GM12878 (cell line): Measurements from ENCODE around the gene SMIM10L1. TPM values are rescaled to one million over a fixed set of nuclear protein-coding genes. Genes with fewer than 3 reads are reported as not detected.
A peak's percentile ranks its signal among the peaks of the same experiment; 100 is the strongest.

ENCODE experiments used
- ATAC-seq: fragments of 200-7000 bp; cut with Tn5 transposase; 3 replicates; pipeline ENCODE4 v1.9.1; 2020; ENCODE audit warnings: mild to moderate bottlenecking, moderate library complexity
- BruUV-seq: library from RNA; stranded (reverse); fragments of 400-500 nt; replicated peaks from 2 replicates; lab custom pipeline; 2021; lab: Mats Ljungman, UMichigan
- CTCF ChIA-PET: fragments of 300-600 bp; sonication (Branson Sonifier 250); formaldehyde crosslinking; extraction: SDS; loops from one replicate; lab custom pipeline; 2021; ENCODE audit warnings: inconsistent platforms; lab: Yijun Ruan, JAX
- POLR2A ChIA-PET: fragments of 350-600 bp; formaldehyde crosslinking; extraction: SDS; loops from one replicate; lab custom pipeline; 2021; ENCODE audit warnings: inconsistent platforms; lab: Charles Lee
- RAD21 ChIA-PET: fragments of 300-600 bp; sonication (Branson Sonifier 250); formaldehyde crosslinking; loops from one replicate; lab custom pipeline; 2023; ENCODE audit warnings: antibody characterized with exemption; ENCODE audit not compliant: unreplicated experiment; lab: Charles Lee
- SMC1A ChIA-PET: fragments of 300-600 bp; sonication (Branson Sonifier 250); formaldehyde crosslinking; loops from one replicate; lab custom pipeline; 2023; ENCODE audit not compliant: unreplicated experiment, uncharacterized antibody; lab: Charles Lee
- DNase-seq: peaks from one replicate; pipeline ENCODE4 v3.0.0-alpha.2; 2011; ENCODE audit warnings: low read depth, low spot score
- FAIRE-seq: peaks from 3 replicates; lab custom pipeline; 2011; peaks lifted over from hg19 to GRCh38; lab: Jason Lieb, UNC
- H2AFZ ChIP-seq: 2 replicates; pipeline ENCODE4 v1.6.0; 2011; ENCODE audit warnings: low read depth, low read length, control low read depth; ENCODE audit not compliant: control insufficient read depth
- H3K27ac ChIP-seq: 2 replicates; pipeline ENCODE4 v1.5.1; 2011; ENCODE audit warnings: control low read depth; ENCODE audit not compliant: control insufficient read depth, insufficient read depth
- H3K27me3 ChIP-seq, 2 experiments: replicated peaks in 1 of 2; 2 replicates each; pipeline versions ENCODE4 v1.6.0 to v1.6.1; 2011; ENCODE audit warnings: low read length in 1 of 2; ENCODE audit not compliant: control insufficient read depth in 2 of 2, insufficient read depth in 2 of 2
- H3K36me3 ChIP-seq, 2 experiments: 2 replicates each; pipeline ENCODE4 v1.5.1; 2011; ENCODE audit warnings: low read length in 1 of 2; ENCODE audit not compliant: control insufficient read depth in 2 of 2, insufficient read depth in 2 of 2
- H3K4me1 ChIP-seq: 2 replicates; pipeline ENCODE4 v1.6.1; 2011; ENCODE audit warnings: mild to moderate bottlenecking, low read length, moderate library complexity, mixed read lengths; ENCODE audit not compliant: control insufficient read depth, insufficient read depth
- H3K4me2 ChIP-seq: 2 replicates; pipeline ENCODE4 v1.6.0; 2011; ENCODE audit warnings: control low read depth; ENCODE audit not compliant: control insufficient read depth, insufficient read depth
- H3K4me3 ChIP-seq: fragments of 200-600 bp; sonication (generic); 2 replicates; pipeline ENCODE4 v1.5.1; 2016
- H3K79me2 ChIP-seq: 2 replicates; pipeline ENCODE4 v1.6.0; 2011; ENCODE audit warnings: low read length; ENCODE audit not compliant: control insufficient read depth, insufficient read depth
- H3K9ac ChIP-seq: 2 replicates; pipeline ENCODE4 v1.8.0; 2011; ENCODE audit warnings: low read length, control low read depth, mixed read lengths; ENCODE audit not compliant: control insufficient read depth, insufficient read depth
- H3K9me3 ChIP-seq: replicated peaks from 3 replicates; pipeline ENCODE4 v1.5.1; 2011; ENCODE audit warnings: mild to moderate bottlenecking, low read length; ENCODE audit not compliant: control insufficient read depth, insufficient read depth
- H4K20me1 ChIP-seq: 2 replicates; pipeline ENCODE4 v1.6.0; 2011; ENCODE audit not compliant: control insufficient read depth, insufficient read depth
- HCFC1 ChIP-seq: fragments of 150-350 bp; IDR thresholded peaks from 2 replicates; pipeline ENCODE4 v1.6.1; 2014; ENCODE audit warnings: low read length
- WGBS: methylation state at CpG from one replicate; pipeline ENCODE4 v1.1.6; 2016; ENCODE audit warnings: low lambda C conversion rate; ENCODE audit not compliant: insufficient replicate concordance, insufficient coverage; ENCODE audit errors: missing lambda C conversion rate; 5-methylcytosine and 5-hydroxymethylcytosine counted together
- in situ Hi-C: fragments of 300-500 bp; cut with MboI; formaldehyde crosslinking; loops from 9 replicates; pipeline ENCODE4 v1.14.3; 2018; ENCODE audit warnings: mixed read lengths
- intact Hi-C: fragments of 100-400 bp; cut with micrococcal nuclease; formaldehyde crosslinking; loops from one replicate; pipeline ENCODE4 v1.14.2; 2022; ENCODE audit not compliant: unreplicated experiment
- polyA plus RNA-seq, 11 experiments: library from polyadenylated mRNA; depleted of rRNA in 4 of 11; unstranded in 6 of 11; stranded (reverse) in 5 of 11; fragments of >200 nt; fragmentation: Nextera tagmentation in 4 of 11; fragmentation: Illumina TruSeq in 1 of 11; extraction: Ambion mirVana in 4 of 11; extraction: Trizol in 1 of 11; gene quantifications; 1 replicate in 1 of 11; 2 replicates in 10 of 11; pipeline versions ENCODE4 v1.2.1 to v1.2.3, GENCODE V29; 2011 to 2016; ENCODE audit warnings: inconsistent platforms in 2 of 11, missing spikeins in 2 of 11, low read depth in 1 of 11
- total RNA-seq, 4 experiments: library from RNA; depleted of rRNA in 3 of 4; stranded (reverse); fragments of >200 nt in 3 of 4; fragmentation: Illumina TruSeq in 1 of 4; extraction: Trizol in 1 of 4; gene quantifications; 2 replicates each; pipeline versions ENCODE4 v1.2.1 to v1.2.3, GENCODE V29; 2013 to 2021
- TF ChIP-seq, protein P1 (sequence below): fragments of 450-650 bp; formaldehyde crosslinking; IDR thresholded peaks from 2 replicates; pipeline ENCODE4 v1.5.0; 2022; ENCODE audit warnings: mild to moderate bottlenecking, missing genetic modification characterization

The SMIM10L1 gene
- total and polyA plus RNA-seq, 10 of the 15 experiments (the other 5 are each of a cell fraction or from before 2014, with no cell fraction given): 3.3 to 10.5 (median 7.6) TPM

DNA sequence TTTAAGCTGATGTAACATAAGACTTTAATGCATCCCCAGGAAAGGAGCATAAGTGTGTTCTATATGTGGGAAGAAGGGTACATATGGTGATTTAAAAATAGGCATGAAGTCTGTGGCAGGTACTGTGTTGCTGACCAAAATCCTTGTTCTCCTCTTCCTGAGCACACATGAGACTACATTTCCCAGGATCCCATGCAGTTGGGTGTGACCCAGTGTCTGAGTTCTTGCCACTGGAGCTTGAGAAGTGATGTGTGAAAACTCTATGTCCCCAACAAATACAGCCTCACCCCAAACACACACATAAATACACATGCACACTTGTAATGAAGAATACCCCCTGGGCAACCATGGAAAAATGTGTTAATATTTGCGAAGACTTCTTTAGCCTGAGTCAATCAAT is 8.5 kb upstream of the SMIM10L1 start:
- no peak for FAIRE-seq
- POLR2A ChIA-PET: interaction anchor here (1.0 to 1.1 kb wide), 2 partner anchors 12 to 35 kb away, joined by 3 to 4 read pairs; no protein-coding TSS in a partner anchor

More for the DNA sequence above, 8.5 kb upstream of the SMIM10L1 start:
- in situ Hi-C loops: no loop called here
- no peaks in the 10 kb centered on the region for H4K20me1 ChIP-seq
- intact Hi-C loops: no loop called here
- BruUV-seq: no TSS peak
- H3K4me2 ChIP-seq: no peak overlapping the region
- TF ChIP-seq, protein P1, sequence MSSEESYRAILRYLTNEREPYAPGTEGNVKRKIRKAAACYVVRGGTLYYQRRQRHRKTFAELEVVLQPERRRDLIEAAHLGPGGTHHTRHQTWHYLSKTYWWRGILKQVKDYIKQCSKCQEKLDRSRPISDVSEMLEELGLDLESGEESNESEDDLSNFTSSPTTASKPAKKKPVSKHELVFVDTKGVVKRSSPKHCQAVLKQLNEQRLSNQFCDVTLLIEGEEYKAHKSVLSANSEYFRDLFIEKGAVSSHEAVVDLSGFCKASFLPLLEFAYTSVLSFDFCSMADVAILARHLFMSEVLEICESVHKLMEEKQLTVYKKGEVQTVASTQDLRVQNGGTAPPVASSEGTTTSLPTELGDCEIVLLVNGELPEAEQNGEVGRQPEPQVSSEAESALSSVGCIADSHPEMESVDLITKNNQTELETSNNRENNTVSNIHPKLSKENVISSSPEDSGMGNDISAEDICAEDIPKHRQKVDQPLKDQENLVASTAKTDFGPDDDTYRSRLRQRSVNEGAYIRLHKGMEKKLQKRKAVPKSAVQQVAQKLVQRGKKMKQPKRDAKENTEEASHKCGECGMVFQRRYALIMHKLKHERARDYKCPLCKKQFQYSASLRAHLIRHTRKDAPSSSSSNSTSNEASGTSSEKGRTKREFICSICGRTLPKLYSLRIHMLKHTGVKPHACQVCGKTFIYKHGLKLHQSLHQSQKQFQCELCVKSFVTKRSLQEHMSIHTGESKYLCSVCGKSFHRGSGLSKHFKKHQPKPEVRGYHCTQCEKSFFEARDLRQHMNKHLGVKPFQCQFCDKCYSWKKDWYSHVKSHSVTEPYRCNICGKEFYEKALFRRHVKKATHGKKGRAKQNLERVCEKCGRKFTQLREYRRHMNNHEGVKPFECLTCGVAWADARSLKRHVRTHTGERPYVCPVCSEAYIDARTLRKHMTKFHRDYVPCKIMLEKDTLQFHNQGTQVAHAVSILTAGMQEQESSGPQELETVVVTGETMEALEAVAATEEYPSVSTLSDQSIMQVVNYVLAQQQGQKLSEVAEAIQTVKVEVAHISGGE: no peak
- TF ChIP-seq HCFC1: peak; percentile 46; the same call in 1 of the 2 replicates
- ChIA-PET CTCF (interaction anchor here (0.6 to 1.8 kb wide), 3 partner anchors 9 to 219 kb away, joined by 3 to 10 read pairs (median 4); partner anchors contain the start of gene SMIM10L1), SMC1A (interaction anchor here (1.4 to 2.1 kb wide), 2 partner anchors 10 to 14 kb away, joined by 3 to 20 read pairs; partner anchors contain the start of gene SMIM10L1), RAD21 (interaction anchor here (2.1 kb wide), 1 partner anchor 10 kb away, joined by 7 read pairs; no protein-coding TSS in a partner anchor)
- no peaks in the 10 kb centered on the region for H3K27me3 ChIP-seq
- no peak overlapping the region for H3K9ac ChIP-seq
- no peak overlapping the region for H3K4me3 ChIP-seq
- H3K36me3 ChIP-seq: peaks cover 4 to 21% of the 10 kb centered on the region in 2 experiments
- H3K9me3 ChIP-seq: peaks cover 7% of the 10 kb centered on the region; the same call in 2 of the 3 replicates
- H2AFZ ChIP-seq: no peak overlapping the region
- no peaks in the 10 kb centered on the region for H3K4me1 ChIP-seq
- H3K27ac ChIP-seq: no peak overlapping the region
- H3K79me2 ChIP-seq: peaks cover 45% of the 10 kb centered on the region
- 100% methylated on average over 1 of the region's 1 CpG for WGBS
- DNase-seq (no peak), ATAC-seq (peak; percentile 36; the same call in 1 of the 3 replicates)
